ENCODE measurements around the gene B4GALNT3.

B4GALNT3 gene

GRCh38 chr12:601976-602699 lies 142.4 kb downstream of the B4GALNT3 start:
- Histone ChIP-seq H3K4me3 (ENCODE audit: low read depth, low read length) (no peak overlapping the region), H3K9me3 (ENCODE audit: control insufficient read depth, insufficient read depth, low read length) (no peaks in the 10 kb centered on the region), H3K4me1 (ENCODE audit: control insufficient read depth, insufficient read depth, low read length) (0 out of 2 replicates have a peak, but pooled peaks cover 4% of the 10 kb centered on the region), H3K27me3 (ENCODE audit: control insufficient read depth, insufficient read depth, low read length) (no peaks in the 10 kb centered on the region), H3K9ac (ENCODE audit: low read depth, low read length) (no peak overlapping the region), H3K36me3 (ENCODE audit: control insufficient read depth, insufficient read depth, low read length) (no peaks in the 10 kb centered on the region), H3K27ac (ENCODE audit: low read depth, low read length) (no peak overlapping the region)

GRCh38 chr12:602700-603068 lies 142.9 kb downstream of the B4GALNT3 start:
- Histone ChIP-seq H3K9ac (ENCODE audit: low read depth, low read length) (no peak overlapping the region), H3K4me3 (ENCODE audit: low read depth, low read length) (no peak overlapping the region), H3K36me3 (ENCODE audit: control insufficient read depth, insufficient read depth, low read length) (no peaks in the 10 kb centered on the region), H3K4me1 (ENCODE audit: control insufficient read depth, insufficient read depth, low read length) (0 out of 2 replicates have a peak, but pooled peaks cover 4% of the 10 kb centered on the region), H3K9me3 (ENCODE audit: control insufficient read depth, insufficient read depth, low read length) (no peaks in the 10 kb centered on the region), H3K27ac (ENCODE audit: low read depth, low read length) (no peak overlapping the region), H3K27me3 (ENCODE audit: control insufficient read depth, insufficient read depth, low read length) (no peaks in the 10 kb centered on the region)

- H3K4me3 ChIP-seq (ENCODE audit: low read depth, low read length), result no peak overlapping the region
- H3K27me3 ChIP-seq (ENCODE audit: control insufficient read depth, insufficient read depth, low read length), result no peaks in the 10 kb centered on the region
- H3K27ac ChIP-seq (ENCODE audit: low read depth, low read length), result no peak overlapping the region
- no peak overlapping the region for H3K9ac ChIP-seq (ENCODE audit: low read depth, low read length)
- H3K9me3 ChIP-seq (ENCODE audit: control insufficient read depth, insufficient read depth, low read length), result no peaks in the 10 kb centered on the region
- no peaks in the 10 kb centered on the region for H3K4me1 ChIP-seq (ENCODE audit: control insufficient read depth, insufficient read depth, low read length)
- H3K36me3 ChIP-seq (ENCODE audit: control insufficient read depth, insufficient read depth, low read length), result no peaks in the 10 kb centered on the region
Observed at GRCh38 chr12:604956-605355, 145.2 kb downstream of the B4GALNT3 start.

GRCh38 chr12:607541-608001 lies 147.8 kb downstream of the B4GALNT3 start:
- Histone ChIP-seq H3K4me3 (ENCODE audit: low read depth, low read length) (no peak overlapping the region), H3K9ac (ENCODE audit: low read depth, low read length) (no peak overlapping the region), H3K4me1 (ENCODE audit: control insufficient read depth, insufficient read depth, low read length) (no peaks in the 10 kb centered on the region), H3K9me3 (ENCODE audit: control insufficient read depth, insufficient read depth, low read length) (no peaks in the 10 kb centered on the region), H3K36me3 (ENCODE audit: control insufficient read depth, insufficient read depth, low read length) (no peaks in the 10 kb centered on the region), H3K27me3 (ENCODE audit: control insufficient read depth, insufficient read depth, low read length) (no peaks in the 10 kb centered on the region), H3K27ac (ENCODE audit: low read depth, low read length) (no peak overlapping the region)

- Histone ChIP-seq H3K4me3 (ENCODE audit: low read depth, low read length) (no peak overlapping the region), H3K4me1 (ENCODE audit: control insufficient read depth, insufficient read depth, low read length) (no peaks in the 10 kb centered on the region), H3K36me3 (ENCODE audit: control insufficient read depth, insufficient read depth, low read length) (no peaks in the 10 kb centered on the region), H3K27me3 (ENCODE audit: control insufficient read depth, insufficient read depth, low read length) (no peaks in the 10 kb centered on the region), H3K9me3 (ENCODE audit: control insufficient read depth, insufficient read depth, low read length) (no peaks in the 10 kb centered on the region), H3K27ac (ENCODE audit: low read depth, low read length) (no peak overlapping the region), H3K9ac (ENCODE audit: low read depth, low read length) (no peak overlapping the region)
Observed at GRCh38 chr12:608413-608812, 148.7 kb downstream of the B4GALNT3 start.

GRCh38 chr12:608921-609320 lies 149.2 kb downstream of the B4GALNT3 start:
- Histone ChIP-seq H3K9me3 (ENCODE audit: control insufficient read depth, insufficient read depth, low read length) (no peaks in the 10 kb centered on the region), H3K9ac (ENCODE audit: low read depth, low read length) (no peak overlapping the region), H3K27ac (ENCODE audit: low read depth, low read length) (no peak overlapping the region), H3K4me3 (ENCODE audit: low read depth, low read length) (no peak overlapping the region), H3K4me1 (ENCODE audit: control insufficient read depth, insufficient read depth, low read length) (no peaks in the 10 kb centered on the region), H3K36me3 (ENCODE audit: control insufficient read depth, insufficient read depth, low read length) (no peaks in the 10 kb centered on the region), H3K27me3 (ENCODE audit: control insufficient read depth, insufficient read depth, low read length) (no peaks in the 10 kb centered on the region)

- Histone ChIP-seq H3K36me3 (ENCODE audit: control insufficient read depth, insufficient read depth, low read length) (no peaks in the 10 kb centered on the region), H3K27ac (ENCODE audit: low read depth, low read length) (no peak overlapping the region), H3K27me3 (ENCODE audit: control insufficient read depth, insufficient read depth, low read length) (no peaks in the 10 kb centered on the region), H3K9me3 (ENCODE audit: control insufficient read depth, insufficient read depth, low read length) (no peaks in the 10 kb centered on the region), H3K4me3 (ENCODE audit: low read depth, low read length) (no peak overlapping the region), H3K9ac (ENCODE audit: low read depth, low read length) (no peak overlapping the region), H3K4me1 (ENCODE audit: control insufficient read depth, insufficient read depth, low read length) (no peaks in the 10 kb centered on the region)
Observed at GRCh38 chr12:611721-612120, 152.0 kb downstream of the B4GALNT3 start.

GRCh38 chr12:612293-612692 lies 152.6 kb downstream of the B4GALNT3 start:
- no peaks in the 10 kb centered on the region for H3K36me3 ChIP-seq (ENCODE audit: control insufficient read depth, insufficient read depth, low read length)
- no peaks in the 10 kb centered on the region for H3K4me1 ChIP-seq (ENCODE audit: control insufficient read depth, insufficient read depth, low read length)
- H3K9me3 ChIP-seq (ENCODE audit: control insufficient read depth, insufficient read depth, low read length), result no peaks in the 10 kb centered on the region
- no peak overlapping the region for H3K27ac ChIP-seq (ENCODE audit: low read depth, low read length)
- no peak overlapping the region for H3K9ac ChIP-seq (ENCODE audit: low read depth, low read length)
- H3K27me3 ChIP-seq (ENCODE audit: control insufficient read depth, insufficient read depth, low read length), result no peaks in the 10 kb centered on the region
- no peak overlapping the region for H3K4me3 ChIP-seq (ENCODE audit: low read depth, low read length)

GRCh38 chr12:612886-613285 lies 153.1 kb downstream of the B4GALNT3 start:
- no peak overlapping the region for H3K27ac ChIP-seq (ENCODE audit: low read depth, low read length)
- no peak overlapping the region for H3K4me3 ChIP-seq (ENCODE audit: low read depth, low read length)
- H3K4me1 ChIP-seq (ENCODE audit: control insufficient read depth, insufficient read depth, low read length), result no peaks in the 10 kb centered on the region
- H3K27me3 ChIP-seq (ENCODE audit: control insufficient read depth, insufficient read depth, low read length), result no peaks in the 10 kb centered on the region
- no peak overlapping the region for H3K9ac ChIP-seq (ENCODE audit: low read depth, low read length)
- H3K9me3 ChIP-seq (ENCODE audit: control insufficient read depth, insufficient read depth, low read length), result no peaks in the 10 kb centered on the region
- no peaks in the 10 kb centered on the region for H3K36me3 ChIP-seq (ENCODE audit: control insufficient read depth, insufficient read depth, low read length)
